Measurements from ENCODE around the gene TCOF1.

TCOF1 gene

DNA sequence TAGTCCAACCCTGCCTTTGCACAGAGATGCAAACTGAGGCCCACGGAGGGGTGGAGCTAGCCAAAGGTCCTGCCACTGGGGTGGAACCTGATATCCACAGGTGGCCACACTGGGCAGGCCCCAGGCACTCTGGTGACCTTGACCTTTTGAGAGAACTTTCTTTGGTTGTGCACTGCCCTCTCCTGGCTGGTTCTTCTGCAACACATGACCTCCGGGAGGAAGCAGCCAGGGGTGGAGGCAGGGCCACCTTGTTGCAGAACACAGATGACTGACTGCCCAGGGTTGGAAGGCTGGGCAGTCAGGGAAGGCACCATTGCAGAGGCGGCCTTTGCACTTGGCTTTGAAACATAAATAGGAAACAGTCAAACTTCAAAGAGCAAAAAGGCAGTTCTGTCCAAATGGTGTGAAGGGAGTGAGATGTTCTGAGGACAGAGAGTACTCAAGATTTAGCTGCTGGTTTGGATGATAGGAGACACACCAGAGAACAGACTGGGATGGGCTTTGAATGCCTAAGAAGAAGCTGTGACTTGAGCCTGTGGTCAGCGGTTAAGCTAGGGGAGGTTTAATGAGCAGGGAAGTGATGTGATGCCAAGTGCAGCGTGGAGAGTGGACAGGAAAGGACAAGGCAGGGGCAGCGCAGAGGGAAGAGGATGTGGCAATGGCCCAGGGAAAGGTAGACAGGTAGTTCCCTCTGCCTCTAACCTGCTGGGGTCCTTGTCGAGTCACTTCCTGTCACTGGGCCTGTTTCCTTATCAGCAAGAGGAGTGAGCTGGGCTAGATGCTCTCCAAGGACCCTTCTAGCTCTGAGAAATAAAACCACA lies 6.8 kb upstream of the TCOF1 start:
- Histone ChIP-seq H3K4me1 (ENCODE audit: low read depth, poor library complexity, severe bottlenecking) (peaks cover 15% of the 10 kb centered on the region), H4K20me1 (ENCODE audit: insufficient read depth) (no peaks in the 10 kb centered on the region), H3K79me2 (ENCODE audit: insufficient read depth, low read depth) (no peaks in the 10 kb centered on the region), H3K9ac (no peak overlapping the region), H3K27me3 (ENCODE audit: insufficient read depth, low read depth) (no peaks in the 10 kb centered on the region), H3K4me3 (IDR thresholded peaks at IDR 0.05; ENCODE audit: insufficient read depth, low read depth, low read length) (no peak overlapping the region), H3K36me3 (ENCODE audit: insufficient read depth) (no peaks in the 10 kb centered on the region), H3K4me2 (peak overlapping the region; percentile 21; the same call in 1 of the 2 replicates), H2AFZ (ENCODE audit: low read depth) (peak overlapping the region; percentile 27; the same call in 1 of the 2 replicates), H3K27ac (no peak overlapping the region)
- TF ChIP-seq CTCF (conservative IDR thresholded peaks at IDR 0.05; ENCODE audit: low read depth, low read length), result peak; percentile 71

- Histone ChIP-seq H3K27ac (no peak overlapping the region), H3K79me2 (ENCODE audit: insufficient read depth, low read depth) (no peaks in the 10 kb centered on the region), H3K27me3 (ENCODE audit: insufficient read depth, low read depth) (no peaks in the 10 kb centered on the region), H3K4me1 (ENCODE audit: low read depth, poor library complexity, severe bottlenecking) (peaks cover 21% of the 10 kb centered on the region), H4K20me1 (ENCODE audit: insufficient read depth) (no peaks in the 10 kb centered on the region), H2AFZ (ENCODE audit: low read depth) (no peak overlapping the region), H3K36me3 (ENCODE audit: insufficient read depth) (no peaks in the 10 kb centered on the region), H3K4me3 (IDR thresholded peaks at IDR 0.05; ENCODE audit: insufficient read depth, low read depth, low read length) (no peak overlapping the region), H3K4me2 (no peak overlapping the region), H3K9ac (no peak overlapping the region)
- TF ChIP-seq CTCF (conservative IDR thresholded peaks at IDR 0.05; ENCODE audit: low read depth, low read length), result no peak
These were observed 5.1 kb upstream of the TCOF1 start for GRCh38 chr5:150352244-150353031.

GRCh38 chr5:150353032-150353675 lies 4.3 kb upstream of the TCOF1 start:
- H2AFZ ChIP-seq (ENCODE audit: low read depth), result no peak overlapping the region
- H3K27ac ChIP-seq, result no peak overlapping the region
- no peaks in the 10 kb centered on the region for H3K27me3 ChIP-seq (ENCODE audit: insufficient read depth, low read depth)
- TF ChIP-seq CTCF (conservative IDR thresholded peaks at IDR 0.05; ENCODE audit: low read depth, low read length), result no peak
- peaks cover 6% of the 10 kb centered on the region for H3K79me2 ChIP-seq (ENCODE audit: insufficient read depth, low read depth)
- H3K9ac ChIP-seq, result no peak overlapping the region
- H4K20me1 ChIP-seq (ENCODE audit: insufficient read depth), result no peaks in the 10 kb centered on the region
- H3K4me3 ChIP-seq (IDR thresholded peaks at IDR 0.05; ENCODE audit: insufficient read depth, low read depth, low read length), result no peak overlapping the region
- no peaks in the 10 kb centered on the region for H3K36me3 ChIP-seq (ENCODE audit: insufficient read depth)
- H3K4me1 ChIP-seq (ENCODE audit: low read depth, poor library complexity, severe bottlenecking), result peaks cover 21% of the 10 kb centered on the region
- H3K4me2 ChIP-seq, result no peak overlapping the region

GRCh38 chr5:150355791-150356190 lies 1.7 kb upstream of the TCOF1 start:
- no peaks in the 10 kb centered on the region for H4K20me1 ChIP-seq (ENCODE audit: insufficient read depth)
- H3K27ac ChIP-seq, result no peak overlapping the region
- no peak overlapping the region for H3K4me3 ChIP-seq (IDR thresholded peaks at IDR 0.05; ENCODE audit: insufficient read depth, low read depth, low read length)
- no peak for TF ChIP-seq CTCF (conservative IDR thresholded peaks at IDR 0.05; ENCODE audit: low read depth, low read length)
- H3K36me3 ChIP-seq (ENCODE audit: insufficient read depth), result no peaks in the 10 kb centered on the region
- H3K4me1 ChIP-seq (ENCODE audit: low read depth, poor library complexity, severe bottlenecking), result peaks cover 10% of the 10 kb centered on the region
- H2AFZ ChIP-seq (ENCODE audit: low read depth), result no peak overlapping the region
- H3K79me2 ChIP-seq (ENCODE audit: insufficient read depth, low read depth), result peaks cover 29% of the 10 kb centered on the region
- H3K9ac ChIP-seq, result no peak overlapping the region
- no peak overlapping the region for H3K4me2 ChIP-seq
- H3K27me3 ChIP-seq (ENCODE audit: insufficient read depth, low read depth), result no peaks in the 10 kb centered on the region

Measured in KMS-11 (cell line).